Neuronal stem cell (in vitro differentiated cells): Measurements from ENCODE around the gene FARP1.

Experiments used
- DNase-seq: peaks from one replicate; pipeline ENCODE4 v3.0.0-alpha.2; 2013; ENCODE audit warnings: low spot score
- H2AFZ ChIP-seq: one replicate; pipeline ENCODE4 v1.6.1; 2013; ENCODE audit warnings: mild to moderate bottlenecking, low read length, inconsistent platforms
- H2AK5ac ChIP-seq: 2 replicates; pipeline ENCODE4 v1.6.1; 2013; ENCODE audit warnings: low read depth, mild to moderate bottlenecking, inconsistent platforms, low read length, moderate library complexity, mixed read lengths
- H2BK120ac ChIP-seq: 2 replicates; pipeline ENCODE4 v1.6.1; 2013; ENCODE audit warnings: low read depth, mild to moderate bottlenecking, inconsistent platforms, low read length, moderate library complexity, mixed read lengths
- H2BK12ac ChIP-seq: one replicate; pipeline ENCODE4 v1.6.1; 2013; ENCODE audit warnings: low read length, inconsistent platforms
- H2BK15ac ChIP-seq: 2 replicates; pipeline ENCODE4 v1.6.1; 2013; ENCODE audit warnings: mild to moderate bottlenecking, low read length, inconsistent platforms, mixed read lengths
- H2BK5ac ChIP-seq: one replicate; pipeline ENCODE4 v1.6.1; 2013; ENCODE audit warnings: inconsistent platforms, mild to moderate bottlenecking, low read length, moderate library complexity
- H3K14ac ChIP-seq: one replicate; pipeline ENCODE4 v1.6.1; 2013; ENCODE audit warnings: low read length, inconsistent platforms
- H3K18ac ChIP-seq: 2 replicates; pipeline ENCODE4 v1.6.1; 2013; ENCODE audit warnings: low read length, inconsistent platforms
- H3K23ac ChIP-seq: 2 replicates; pipeline ENCODE4 v1.6.1; 2013; ENCODE audit warnings: low read depth, mild to moderate bottlenecking, mixed read lengths, low read length, inconsistent platforms; ENCODE audit not compliant: poor library complexity
- H3K27ac ChIP-seq: replicated peaks from 3 replicates; pipeline ENCODE4 v1.5.1; 2013; ENCODE audit warnings: low read length, inconsistent platforms
- H3K27me3 ChIP-seq, 3 experiments: 2 replicates each; pipeline ENCODE4 v1.6.1; 2013; ENCODE audit warnings: low read length in 3 of 3, mild to moderate bottlenecking in 2 of 3, inconsistent platforms in 1 of 3, low read depth in 1 of 3, mixed read lengths in 1 of 3, moderate library complexity in 1 of 3; ENCODE audit not compliant: control insufficient read depth in 3 of 3, insufficient read depth in 3 of 3
- H3K36me3 ChIP-seq, 2 donors: replicated peaks in 1 of 2; 2 replicates each; pipeline ENCODE4 v1.6.1; 2013; ENCODE audit warnings: low read length in 2 of 2; ENCODE audit not compliant: control insufficient read depth in 2 of 2, insufficient read depth in 2 of 2
- H3K4ac ChIP-seq: 2 replicates; pipeline ENCODE4 v1.6.1; 2013; ENCODE audit warnings: inconsistent platforms, mild to moderate bottlenecking, low read length, moderate library complexity
- H3K4me1 ChIP-seq, 2 donors: 1 replicate in 1 of 2; 2 replicates in 1 of 2; pipeline ENCODE4 v1.6.1; 2013; ENCODE audit warnings: low read length in 2 of 2, low read depth in 1 of 2; ENCODE audit not compliant: control insufficient read depth in 2 of 2, insufficient read depth in 1 of 2
- H3K4me2 ChIP-seq: one replicate; pipeline ENCODE4 v1.6.1; 2013; ENCODE audit warnings: mild to moderate bottlenecking, low read length, inconsistent platforms; ENCODE audit not compliant: insufficient read depth, poor library complexity, severe bottlenecking
- H3K4me3 ChIP-seq, 2 donors: 2 replicates each; pipeline ENCODE4 v1.5.1; 2013; ENCODE audit warnings: low read length in 2 of 2, mild to moderate bottlenecking in 2 of 2, inconsistent platforms in 1 of 2, moderate library complexity in 1 of 2
- H3K79me1 ChIP-seq: one replicate; pipeline ENCODE4 v1.6.1; 2013; ENCODE audit warnings: low read depth, mild to moderate bottlenecking, inconsistent platforms, low read length, moderate library complexity
- H3K9ac ChIP-seq: one replicate; pipeline ENCODE4 v1.6.1; 2013; ENCODE audit warnings: mild to moderate bottlenecking, low read depth, low read length, inconsistent platforms; ENCODE audit not compliant: poor library complexity
- H3K9me3 ChIP-seq, 2 donors: replicated peaks in 1 of 2; 2 replicates each; pipeline versions ENCODE3 to v1.6.1; 2013; ENCODE audit warnings: low read length in 2 of 2, mild to moderate bottlenecking in 2 of 2, inconsistent platforms in 1 of 2, low read depth in 1 of 2, mixed read lengths in 1 of 2, moderate library complexity in 1 of 2; ENCODE audit not compliant: control insufficient read depth in 2 of 2, insufficient read depth in 1 of 2
- H4K8ac ChIP-seq: one replicate; pipeline ENCODE4 v1.6.1; 2013; ENCODE audit warnings: low read depth, mild to moderate bottlenecking, inconsistent platforms, low read length, moderate library complexity
- H4K91ac ChIP-seq: one replicate; pipeline ENCODE4 v1.6.1; 2013; ENCODE audit warnings: low read length, low read depth, mild to moderate bottlenecking, inconsistent platforms; ENCODE audit not compliant: poor library complexity
- WGBS, 2 donors: extraction: QIAGEN DNeasy Blood & Tissue Kit; methylation state at CpG; one replicate each; pipeline ENCODE4 v1.1.7; 2013; ENCODE audit warnings: missing lambda C conversion rate in 2 of 2, mixed read lengths in 1 of 2; ENCODE audit not compliant: insufficient read length in 2 of 2, insufficient replicate concordance in 1 of 2; ENCODE audit errors: extremely low coverage in 2 of 2; 5-methylcytosine and 5-hydroxymethylcytosine counted together

The FARP1 gene

DNA sequence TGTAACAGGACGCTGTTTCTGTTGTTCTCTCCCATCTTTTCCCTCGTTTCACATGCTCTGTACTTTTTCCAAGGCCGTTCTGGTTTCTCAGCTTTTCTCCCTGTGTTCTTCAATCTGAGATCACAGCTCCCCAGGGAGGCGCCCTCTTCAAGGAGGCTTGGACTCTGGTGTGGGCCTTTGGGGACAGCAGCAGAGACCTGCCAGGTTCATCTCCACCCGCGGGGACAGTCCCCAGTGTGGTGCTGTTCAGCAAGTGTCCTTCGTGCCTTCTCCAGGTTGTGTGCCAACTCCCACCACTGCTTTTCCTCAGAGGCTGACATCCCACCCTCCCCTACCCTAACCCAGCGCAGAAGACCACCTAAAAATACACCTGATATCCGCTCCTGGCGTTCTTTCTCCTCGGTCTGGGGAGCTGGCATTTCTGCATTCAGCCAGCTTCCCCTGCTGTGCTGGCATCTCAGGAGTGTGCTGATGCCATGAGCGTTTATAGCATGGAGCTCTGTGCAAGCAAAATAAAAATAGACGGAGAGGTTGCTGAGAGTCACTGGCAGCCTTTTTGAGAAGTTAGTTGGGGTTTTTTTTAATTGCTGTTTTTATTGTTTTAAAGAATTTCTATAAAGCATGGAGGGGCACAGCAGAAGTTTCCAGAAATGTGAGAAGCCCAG, 284.6 kb downstream of the FARP1 start:
- no peak overlapping the region for H2BK12ac ChIP-seq
- WGBS, 2 donors, result no CpG with 5 or more reads among the region's 13 CpGs
- no peak overlapping the region for H3K4ac ChIP-seq
- H4K91ac ChIP-seq, result no peak overlapping the region
- H3K14ac ChIP-seq, result no peak overlapping the region
- no peaks in the 10 kb centered on the region for H3K79me1 ChIP-seq
- H3K23ac ChIP-seq, result no peak overlapping the region
- H3K27me3 ChIP-seq, result no peaks in the 10 kb centered on the region
- no peaks in the 10 kb centered on the region for H3K9me3 ChIP-seq
- H3K9ac ChIP-seq, result no peak overlapping the region
- DNase-seq, result no peak
- H3K27ac ChIP-seq, result no peak overlapping the region
- H3K36me3 ChIP-seq, result peaks cover 18 to 80% of the 10 kb centered on the region in 2 donors
- H3K18ac ChIP-seq, result no peak overlapping the region
- no peak overlapping the region for H4K8ac ChIP-seq
- H2BK15ac ChIP-seq, result no peak overlapping the region
- no peak overlapping the region for H2BK120ac ChIP-seq
- no peak overlapping the region for H2BK5ac ChIP-seq
- no peak overlapping the region for H3K4me2 ChIP-seq
- no peak overlapping the region for H2AFZ ChIP-seq
- no peak overlapping the region for H2AK5ac ChIP-seq
- no peaks in the 10 kb centered on the region for H3K4me1 ChIP-seq
- no peak overlapping the region for H3K4me3 ChIP-seq

DNA sequence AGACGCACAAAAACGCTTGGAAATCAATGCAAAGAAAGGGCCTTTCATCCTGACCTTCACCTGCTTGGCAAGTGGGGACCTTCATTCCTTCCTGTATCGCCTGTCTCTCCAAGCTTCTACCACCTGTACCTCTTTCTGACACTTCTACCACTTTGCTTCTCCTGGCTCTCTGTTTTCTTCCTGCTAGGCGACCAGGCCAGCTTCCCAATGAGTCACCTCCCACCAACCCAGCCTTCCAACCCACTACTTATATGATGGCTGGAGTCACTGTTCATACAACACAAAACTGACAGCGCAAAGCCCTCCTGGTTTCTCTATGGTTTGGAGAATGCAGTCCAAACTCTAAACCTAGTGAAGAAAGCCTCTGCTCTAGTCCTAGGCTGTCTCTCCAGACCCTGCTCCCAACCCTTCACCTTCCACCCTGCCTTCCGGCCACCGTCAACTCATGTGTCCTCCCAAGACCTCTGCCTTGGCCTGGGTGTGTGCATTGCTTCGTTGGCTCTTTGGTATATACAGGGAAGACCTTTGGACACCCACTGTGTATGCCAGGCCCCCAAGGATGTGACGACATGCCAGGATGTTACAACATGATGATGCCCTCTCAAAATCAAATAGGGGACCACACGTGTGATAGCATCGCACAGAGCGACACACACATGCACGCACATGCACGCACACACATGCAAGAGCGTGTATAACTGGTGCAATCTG, 285.5 kb downstream of the FARP1 start:
- H3K23ac ChIP-seq, result no peak overlapping the region
- H3K18ac ChIP-seq, result no peak overlapping the region
- H3K14ac ChIP-seq, result no peak overlapping the region
- H3K79me1 ChIP-seq, result no peaks in the 10 kb centered on the region
- H3K27me3 ChIP-seq, result no peaks in the 10 kb centered on the region
- peaks cover 17 to 71% of the 10 kb centered on the region in 2 donors for H3K36me3 ChIP-seq
- H4K91ac ChIP-seq, result no peak overlapping the region
- no peak overlapping the region for H2BK15ac ChIP-seq
- H3K9ac ChIP-seq, result no peak overlapping the region
- no peak overlapping the region for H2BK12ac ChIP-seq
- no peak overlapping the region for H2BK5ac ChIP-seq
- H4K8ac ChIP-seq, result no peak overlapping the region
- H3K4me3 ChIP-seq, result no peak overlapping the region
- H3K4me1 ChIP-seq, result no peaks in the 10 kb centered on the region
- H3K4me2 ChIP-seq, result no peak overlapping the region
- H3K9me3 ChIP-seq, result no peaks in the 10 kb centered on the region
- no peak for DNase-seq
- no CpG with 5 or more reads among the region's 15 CpGs for WGBS, 2 donors
- no peak overlapping the region for H2AFZ ChIP-seq
- H3K27ac ChIP-seq, result no peak overlapping the region
- no peak overlapping the region for H3K4ac ChIP-seq
- H2BK120ac ChIP-seq, result no peak overlapping the region
- no peak overlapping the region for H2AK5ac ChIP-seq

DNA sequence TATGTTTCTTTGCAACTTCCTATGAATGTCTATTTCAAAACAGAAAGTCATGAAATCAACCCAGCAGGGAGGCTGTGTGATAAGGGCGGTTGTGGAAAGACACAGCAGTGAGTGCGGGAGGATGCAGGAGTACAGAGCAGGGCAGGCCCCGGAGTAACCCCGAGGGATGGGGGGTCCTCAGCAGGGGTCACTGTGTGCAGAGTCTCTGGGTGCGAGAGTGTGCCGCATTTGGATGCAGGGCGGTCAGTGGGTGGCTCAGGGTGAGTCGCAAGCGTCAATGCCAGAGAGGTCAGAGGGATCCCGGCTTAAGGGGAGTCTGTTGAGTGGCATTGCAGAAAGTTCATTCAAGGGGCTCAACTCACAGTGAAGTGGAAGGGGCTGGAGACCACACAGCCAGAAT, 286.2 kb downstream of the FARP1 start:
- Histone ChIP-seq H4K8ac (no peak overlapping the region), H3K18ac (no peak overlapping the region), H2BK12ac (no peak overlapping the region), H2BK15ac (no peak overlapping the region), H3K9ac (no peak overlapping the region), H3K4me1 (no peaks in the 10 kb centered on the region), H4K91ac (no peak overlapping the region), H3K27ac (no peak overlapping the region), H3K79me1 (no peaks in the 10 kb centered on the region), H2BK5ac (no peak overlapping the region), H2BK120ac (no peak overlapping the region), H3K4me3 (no peak overlapping the region), H2AFZ (no peak overlapping the region), H3K27me3 (no peaks in the 10 kb centered on the region), H3K36me3 (peaks cover 17 to 65% of the 10 kb centered on the region in 2 donors), H3K9me3 (no peaks in the 10 kb centered on the region), H3K14ac (no peak overlapping the region), H3K4ac (no peak overlapping the region), H2AK5ac (no peak overlapping the region), H3K4me2 (no peak overlapping the region), H3K23ac (no peak overlapping the region)
- no CpG with 5 or more reads among the region's 10 CpGs for WGBS, 2 donors
- DNase-seq, result no peak

DNA sequence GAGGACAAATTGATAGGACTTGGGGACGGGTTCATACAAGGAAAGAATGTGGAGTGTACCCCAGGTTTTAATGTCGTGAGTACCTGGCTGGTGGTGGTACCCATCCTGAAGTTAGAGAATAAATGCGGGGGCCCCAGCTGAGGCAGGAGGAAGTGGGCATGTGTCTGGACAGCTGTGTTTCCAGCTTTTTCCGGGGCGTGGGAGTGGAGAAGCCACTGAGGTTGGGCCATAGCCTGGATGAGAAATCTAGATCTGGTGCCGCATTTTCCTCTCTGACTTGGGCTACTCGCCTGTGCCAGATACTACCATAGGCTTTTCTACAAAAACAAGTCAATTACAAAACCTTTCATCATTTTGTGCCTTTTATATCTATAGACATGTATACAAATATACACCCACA, 286.6 kb downstream of the FARP1 start:
- WGBS, 2 donors, result no CpG with 5 or more reads among the region's 7 CpGs
- Histone ChIP-seq H3K4ac (no peak overlapping the region), H2BK15ac (no peak overlapping the region), H3K4me3 (no peak overlapping the region), H3K9ac (no peak overlapping the region), H3K4me1 (no peaks in the 10 kb centered on the region), H2AFZ (no peak overlapping the region), H2BK120ac (no peak overlapping the region), H2BK5ac (no peak overlapping the region), H3K9me3 (no peaks in the 10 kb centered on the region), H3K4me2 (no peak overlapping the region), H3K36me3 (peaks cover 16 to 60% of the 10 kb centered on the region in 2 donors), H2AK5ac (no peak overlapping the region), H4K91ac (no peak overlapping the region), H3K27ac (no peak overlapping the region), H3K27me3 (no peaks in the 10 kb centered on the region), H2BK12ac (no peak overlapping the region), H3K79me1 (no peaks in the 10 kb centered on the region), H3K18ac (no peak overlapping the region), H4K8ac (no peak overlapping the region), H3K23ac (no peak overlapping the region), H3K14ac (no peak overlapping the region)
- no peak for DNase-seq
